GM12891 (cell line): ENCODE measurements around the gene ARMH1.
A peak's percentile ranks its signal among the peaks of the same experiment; 100 is the strongest.

Experiments used
- DNase-seq: peaks from one replicate; pipeline ENCODE4 v3.0.0; 2011; ENCODE audit warnings: low spot score; ENCODE audit not compliant: insufficient read length
- FAIRE-seq: peaks from 2 replicates; lab custom pipeline; 2011; peaks lifted over from hg19 to GRCh38; lab: Jason Lieb, UNC
- PAX5 ChIP-seq: IDR thresholded peaks from 2 replicates; pipeline ENCODE4 v1.6.1; 2011; ENCODE audit warnings: low read length, moderate library complexity, mild to moderate bottlenecking; ENCODE audit not compliant: insufficient read depth, severe bottlenecking
- POLR2A ChIP-seq: IDR thresholded peaks from 2 replicates; pipeline ENCODE4 v1.6.1; 2011; ENCODE audit warnings: low read depth, low read length, control low read depth
- POLR2AphosphoS5 ChIP-seq: IDR thresholded peaks from 2 replicates; pipeline ENCODE4 v1.6.1; 2011; ENCODE audit warnings: low read depth, low read length, control low read depth
- POU2F2 ChIP-seq: IDR thresholded peaks from 2 replicates; pipeline ENCODE4 v1.6.1; 2011; ENCODE audit warnings: low read depth, mild to moderate bottlenecking, control low read depth, low read length, moderate library complexity
- SPI1 ChIP-seq: IDR thresholded peaks from 2 replicates; pipeline ENCODE4 v1.6.1; 2011; ENCODE audit warnings: low read depth, low read length, control low read depth
- TAF1 ChIP-seq: IDR thresholded peaks from 2 replicates; pipeline ENCODE4 v1.6.1; 2011; ENCODE audit warnings: low read depth, low read length, control low read depth

Gene ARMH1

GRCh38 chr1:44677201-44677766, 2.8 kb downstream of the ARMH1 start:
- DNase-seq (no peak), FAIRE-seq (peak; percentile 68)
- peak; percentile 89 for TF ChIP-seq POU2F2
- TF ChIP-seq POLR2AphosphoS5: no peak

- DNase-seq (no peak), FAIRE-seq (no peak)
- no peak for TF ChIP-seq TAF1
- no peak for TF ChIP-seq POLR2AphosphoS5
- no peak for TF ChIP-seq POU2F2
- TF ChIP-seq PAX5: no peak
- no peak for TF ChIP-seq SPI1
- TF ChIP-seq POLR2A: no peak
These were observed 3.6 kb downstream of the ARMH1 start for GRCh38 chr1:44678120-44678519.

- TF ChIP-seq POLR2AphosphoS5 (no peak), SPI1 (no peak), POU2F2 (no peak), POLR2A (no peak), PAX5 (no peak), TAF1 (no peak)
- no peak for DNase-seq
- no peak for FAIRE-seq
These were observed 4.1 kb downstream of the ARMH1 start for GRCh38 chr1:44678626-44679025.

- no peak for FAIRE-seq
- no peak for DNase-seq
- TF ChIP-seq TAF1 (no peak), SPI1 (no peak), POLR2A (no peak), POU2F2 (no peak), POLR2AphosphoS5 (no peak), PAX5 (no peak)
These were observed 5.0 kb downstream of the ARMH1 start for GRCh38 chr1:44679468-44679867.

GRCh38 chr1:44681905-44682882, 7.7 kb downstream of the ARMH1 start:
- DNase-seq (no peak), FAIRE-seq (no peak)

GRCh38 chr1:44682883-44683265, 8.4 kb downstream of the ARMH1 start:
- FAIRE-seq (no peak), DNase-seq (no peak)
- TF ChIP-seq POLR2A (no peak), TAF1 (no peak), POU2F2 (no peak)

More at GRCh38 chr1:44681905-44682882, 7.7 kb downstream of the ARMH1 start:
- TF ChIP-seq SPI1 (no peak), PAX5 (no peak), POLR2A (no peak), POLR2AphosphoS5 (no peak), POU2F2 (no peak), TAF1 (no peak)

- DNase-seq: peak; percentile 48
- TF ChIP-seq POU2F2 (peak; percentile 62; the same call in 1 of the 2 replicates), POLR2A (no peak), POLR2AphosphoS5 (no peak), PAX5 (peak; percentile 83), SPI1 (peak; percentile 77), TAF1 (no peak)
- peak; percentile 92 for FAIRE-seq
These were observed 10.0 kb downstream of the ARMH1 start for GRCh38 chr1:44684525-44684924.

GRCh38 chr1:44685218-44685617, 10.7 kb downstream of the ARMH1 start:
- no peak for TF ChIP-seq TAF1
- no peak for TF ChIP-seq POLR2AphosphoS5
- TF ChIP-seq POU2F2: no peak
- no peak for TF ChIP-seq POLR2A
- TF ChIP-seq SPI1: no peak
- TF ChIP-seq PAX5: no peak
- FAIRE-seq (no peak), DNase-seq (no peak)

- TF ChIP-seq PAX5 (no peak), SPI1 (no peak), POU2F2 (no peak), POLR2A (no peak), TAF1 (no peak), POLR2AphosphoS5 (no peak)
- DNase-seq: no peak
- no peak for FAIRE-seq
These were observed 11.4 kb downstream of the ARMH1 start for GRCh38 chr1:44685881-44686280.

- no peak for TF ChIP-seq TAF1
- TF ChIP-seq POLR2AphosphoS5: no peak
- no peak for TF ChIP-seq SPI1
- TF ChIP-seq PAX5: no peak
- TF ChIP-seq POU2F2: no peak
- TF ChIP-seq POLR2A: no peak
- no peak for DNase-seq
- FAIRE-seq: no peak
These were observed 14.4 kb downstream of the ARMH1 start for GRCh38 chr1:44688760-44689446.
